Activated CD8-positive, alpha-beta T cell treated with anti-CD3 and anti-CD28 coated beads, Interleukin-2, amount 10 ng/mL, durations not matched to agents 7 days and 5 days (primary cell): ENCODE data around the gene HHLA2. TPM values are rescaled to one million over a fixed set of nuclear protein-coding genes. Genes with fewer than 3 reads are reported as not detected.

Experiments
- ATAC-seq: fragments of 150-1000 bp; cut with Tn5 transposase; one replicate; pipeline ENCODE4 v1.10.0; 2021; ENCODE audit warnings: moderate library complexity
- CTCF ChIA-PET: fragments of 350-600 bp; sonication (Branson Sonifier 250); formaldehyde crosslinking; loops from one replicate; lab custom pipeline; 2021; ENCODE audit warnings: antibody characterized with exemption; lab: Charles Lee
- POLR2A ChIA-PET: fragments of 350-600 bp; sonication (Branson Sonifier 250); formaldehyde crosslinking; loops from one replicate; lab custom pipeline; 2021; ENCODE audit warnings: antibody characterized with exemption; lab: Charles Lee
- DNase-seq: peaks from one replicate; pipeline ENCODE4 v3.0.0-alpha.2; 2020
- H3K27ac Mint-ChIP-seq: one replicate; pipeline ENCODE4 v1.8.0; 2021; ENCODE audit warnings: mild to moderate bottlenecking, mixed read lengths
- H3K27me3 Mint-ChIP-seq: one replicate; pipeline ENCODE4 v1.8.0; 2021; ENCODE audit warnings: low read depth, mixed read lengths
- H3K36me3 Mint-ChIP-seq: one replicate; pipeline ENCODE4 v1.8.0; 2021; ENCODE audit warnings: low read depth, mixed read lengths
- H3K4me1 Mint-ChIP-seq: one replicate; pipeline ENCODE4 v1.8.0; 2021; ENCODE audit warnings: low read depth, mixed read lengths
- H3K4me3 Mint-ChIP-seq: one replicate; pipeline ENCODE4 v1.8.0; 2021; ENCODE audit warnings: mild to moderate bottlenecking, mixed read lengths
- H3K9me3 Mint-ChIP-seq: one replicate; pipeline ENCODE4 v1.8.0; 2022; ENCODE audit warnings: mixed read lengths; ENCODE audit not compliant: insufficient read depth
- total RNA-seq, 2 experiments: library from RNA; stranded (reverse); gene quantifications; one replicate each; pipeline ENCODE4 v1.2.3, GENCODE V29; 2021

HHLA2 gene
- total RNA-seq, 2 experiments from 2014 or later: 3.3 to 3.9 TPM

DNA sequence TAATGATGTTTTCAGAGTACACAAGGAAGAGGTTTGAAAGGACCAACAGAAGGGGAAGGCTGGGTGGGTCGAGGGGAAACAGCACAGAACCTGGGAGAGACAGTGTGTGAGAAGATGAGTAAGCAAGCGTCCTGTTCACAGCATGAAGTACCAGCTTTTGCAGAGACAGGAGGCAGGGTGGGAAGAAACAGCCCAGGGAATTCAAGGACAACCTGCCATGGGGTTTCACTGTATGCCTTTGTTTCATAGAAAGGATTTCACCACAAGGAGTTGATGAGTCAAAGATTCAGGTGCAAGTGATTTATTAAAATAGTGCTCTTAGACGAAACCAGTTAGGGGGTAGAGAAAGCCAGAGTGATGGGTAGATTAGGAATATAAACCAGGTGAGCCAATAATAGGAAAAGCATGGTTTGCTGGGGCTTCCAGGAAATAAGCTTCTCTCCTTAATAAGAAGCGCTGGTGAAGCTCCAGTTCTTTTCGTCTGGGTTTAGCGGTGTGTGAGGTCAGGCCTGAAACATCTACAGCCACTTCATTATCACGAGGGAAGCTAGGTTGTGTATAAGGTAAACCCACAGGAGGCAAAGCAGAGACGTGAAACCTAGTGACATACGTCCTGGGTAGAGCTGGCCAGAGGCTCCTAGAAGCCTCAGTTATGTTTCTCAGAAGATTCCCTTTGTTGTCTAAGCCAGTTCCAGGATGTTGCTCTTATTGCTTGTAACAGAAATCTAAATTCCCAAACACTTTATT lies 3.9 kb downstream of the HHLA2 start:
- Mint-ChIP-seq H3K4me1 (peaks cover 88% of the 10 kb centered on the region), H3K27me3 (no peaks in the 10 kb centered on the region), H3K9me3 (no peaks in the 10 kb centered on the region), H3K27ac (peak overlapping the region; percentile 73), H3K36me3 (peaks cover 12% of the 10 kb centered on the region), H3K4me3 (peak overlapping the region; percentile 4)
- ATAC-seq (peak; percentile 77), DNase-seq (peak; percentile 52)
- POLR2A ChIA-PET: interaction anchor here (1.5 to 5.5 kb wide), 2 partner anchors 14 to 77 kb away, joined by 3 to 20 read pairs; partner anchors contain the start of gene IFT57
- CTCF ChIA-PET: interaction anchor here (1.4 to 2.4 kb wide), 3 partner anchors 9 to 77 kb away, joined by 3 to 9 read pairs (median 6); no protein-coding TSS in a partner anchor

DNA sequence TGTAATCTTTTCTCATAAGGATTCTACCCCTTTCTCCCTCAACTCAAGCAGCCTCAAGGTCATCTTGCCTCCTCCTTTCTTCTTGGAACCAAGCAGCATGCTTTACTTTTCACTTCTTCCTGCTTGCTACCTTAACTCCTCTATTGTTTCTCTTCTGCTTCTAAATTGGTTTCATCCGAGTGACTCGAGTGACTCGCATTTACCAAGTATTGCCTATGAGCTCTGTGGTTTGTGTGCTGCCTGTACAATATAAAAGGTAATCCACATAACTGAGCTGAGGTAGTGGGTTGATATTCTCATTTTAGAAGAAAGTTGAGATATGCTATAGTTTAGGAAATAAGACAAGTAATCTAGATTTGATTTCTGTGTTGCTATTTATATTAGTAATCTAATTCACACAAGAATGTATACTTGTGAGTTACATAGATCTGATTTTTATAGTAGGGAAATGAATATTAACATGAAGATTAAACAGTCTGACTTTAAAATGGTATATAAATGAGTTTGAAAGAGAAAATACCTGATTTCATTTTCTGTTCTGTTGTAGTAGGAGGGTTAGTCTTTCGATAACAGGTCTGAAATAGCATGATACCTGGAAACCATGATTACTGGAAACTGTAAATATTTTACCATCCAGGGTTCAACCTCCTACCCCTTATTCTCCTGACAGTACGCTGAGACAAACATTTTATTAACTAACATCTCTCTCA lies 5.5 kb downstream of the HHLA2 start:
- Mint-ChIP-seq H3K36me3 (peaks cover 10% of the 10 kb centered on the region), H3K4me1 (peaks cover 81% of the 10 kb centered on the region), H3K4me3 (peak overlapping the region; percentile 27), H3K9me3 (no peaks in the 10 kb centered on the region), H3K27me3 (no peaks in the 10 kb centered on the region), H3K27ac (peak overlapping the region; percentile 84)
- peak; percentile 75 for ATAC-seq
- DNase-seq: peak; percentile 57
- CTCF ChIA-PET: interaction anchor here (0.9 to 2.4 kb wide), 5 partner anchors 8 to 175 kb away, joined by 3 to 9 read pairs (median 4); no protein-coding TSS in a partner anchor
- POLR2A ChIA-PET: interaction anchor here (1.3 to 5.5 kb wide), 3 partner anchors 8 to 79 kb away, joined by 4 to 20 read pairs (median 5); partner anchors contain the start of gene IFT57

DNA sequence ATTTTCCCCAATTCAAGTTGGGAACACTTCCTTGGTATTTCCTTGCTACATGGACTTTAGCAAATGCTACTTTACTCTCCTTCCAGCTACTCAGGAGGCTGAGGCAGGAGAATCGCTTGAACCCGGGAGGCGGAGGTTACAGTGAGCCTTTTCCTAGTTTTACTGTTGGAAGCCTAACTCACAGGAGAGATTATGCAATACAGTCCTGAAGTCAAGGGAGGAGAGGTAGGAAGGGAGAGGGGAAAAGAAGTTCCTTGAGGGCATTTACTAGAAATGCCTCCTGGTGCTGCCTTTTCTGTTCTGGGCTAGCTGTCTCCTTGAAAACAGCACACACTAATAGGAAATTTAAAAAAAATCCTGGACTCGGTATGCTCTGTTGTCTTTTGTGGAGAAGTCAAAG lies 6.2 kb downstream of the HHLA2 start:
- H3K4me1 Mint-ChIP-seq: peaks cover 77% of the 10 kb centered on the region
- ChIA-PET POLR2A (interaction anchor here (1.3 to 5.5 kb wide), 3 partner anchors 8 to 79 kb away, joined by 4 to 20 read pairs (median 5); partner anchors contain the start of gene IFT57), CTCF (interaction anchor here (1.2 to 1.7 kb wide), 2 partner anchors 17 to 175 kb away, joined by 3 read pairs; no protein-coding TSS in a partner anchor)
- no peaks in the 10 kb centered on the region for H3K27me3 Mint-ChIP-seq
- peaks cover 10% of the 10 kb centered on the region for H3K36me3 Mint-ChIP-seq
- peak overlapping the region; percentile 84 for H3K27ac Mint-ChIP-seq
- peak overlapping the region; percentile 27 for H3K4me3 Mint-ChIP-seq
- DNase-seq (no peak), ATAC-seq (no peak)
- no peaks in the 10 kb centered on the region for H3K9me3 Mint-ChIP-seq

DNA sequence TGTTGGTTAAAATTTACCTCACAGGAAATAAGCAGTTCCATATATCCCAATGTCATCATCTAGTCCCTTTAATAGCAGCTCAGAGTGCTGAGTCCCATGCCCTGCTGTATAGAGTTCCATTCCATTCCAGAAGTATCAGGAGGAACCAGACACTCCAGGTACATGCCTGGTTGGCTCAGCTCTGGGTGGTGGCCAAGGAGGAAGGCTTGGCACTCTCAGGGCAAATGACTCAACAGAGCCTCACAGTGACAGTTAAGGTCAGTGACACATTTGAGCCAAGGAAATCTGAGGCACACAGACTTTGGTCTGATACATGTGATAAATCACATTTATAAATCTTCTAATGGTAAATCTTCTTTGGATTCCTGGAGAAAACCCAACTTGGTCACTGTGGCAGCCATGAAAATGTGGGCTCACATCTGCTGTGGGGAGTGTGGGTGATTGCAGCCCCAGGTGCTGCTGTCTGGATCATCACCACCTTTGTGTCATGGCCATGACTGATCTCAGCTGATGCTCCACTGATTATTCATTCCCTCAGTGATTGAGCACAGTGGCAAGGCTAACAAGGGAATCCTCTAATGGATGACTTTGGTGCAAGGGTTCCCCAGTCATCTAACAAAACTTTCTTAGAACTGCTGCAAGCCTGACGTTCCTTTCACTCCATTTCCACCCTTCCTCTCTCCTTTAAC lies 9.3 kb downstream of the HHLA2 start:
- H3K36me3 Mint-ChIP-seq: peaks cover 25% of the 10 kb centered on the region
- peaks cover 13% of the 10 kb centered on the region for H3K9me3 Mint-ChIP-seq
- CTCF ChIA-PET: interaction anchor here (1.2 kb wide), 1 partner anchor 13 kb away, joined by 3 read pairs; no protein-coding TSS in a partner anchor
- H3K27me3 Mint-ChIP-seq: peaks cover 1% of the 10 kb centered on the region
- no peak overlapping the region for H3K4me3 Mint-ChIP-seq
- peaks cover 53% of the 10 kb centered on the region for H3K4me1 Mint-ChIP-seq
- peak overlapping the region; percentile 13 for H3K27ac Mint-ChIP-seq
- DNase-seq (no peak), ATAC-seq (no peak)
- POLR2A ChIA-PET: no interaction called here

GRCh38 chr3:108311797-108312196 lies 15.4 kb downstream of the HHLA2 start:
- Mint-ChIP-seq H3K36me3 (peaks cover 17% of the 10 kb centered on the region), H3K27ac (no peak overlapping the region), H3K27me3 (peaks cover 1% of the 10 kb centered on the region), H3K4me3 (no peak overlapping the region), H3K9me3 (peaks cover 13% of the 10 kb centered on the region), H3K4me1 (peaks cover 4% of the 10 kb centered on the region)
- ChIA-PET POLR2A (no interaction called here), CTCF (interaction anchor here (1.5 kb wide), 1 partner anchor 10 kb away, joined by 4 read pairs; no protein-coding TSS in a partner anchor)
- ATAC-seq (no peak), DNase-seq (no peak)

- DNase-seq: no peak
- H3K27ac Mint-ChIP-seq: no peak overlapping the region
- no peak overlapping the region for H3K4me3 Mint-ChIP-seq
- peaks cover 4% of the 10 kb centered on the region for H3K4me1 Mint-ChIP-seq
- ChIA-PET POLR2A (no interaction called here), CTCF (interaction anchor here (1.2 to 1.5 kb wide), 2 partner anchors 9 to 15 kb away, joined by 4 read pairs; no protein-coding TSS in a partner anchor)
- ATAC-seq: no peak
- H3K27me3 Mint-ChIP-seq: peaks cover 1% of the 10 kb centered on the region
- peaks cover 17% of the 10 kb centered on the region for H3K36me3 Mint-ChIP-seq
- peaks cover 16% of the 10 kb centered on the region for H3K9me3 Mint-ChIP-seq
Observed at GRCh38 chr3:108312656-108313055, 16.3 kb downstream of the HHLA2 start.

GRCh38 chr3:108315767-108316301 lies 19.5 kb downstream of the HHLA2 start:
- ChIA-PET CTCF (interaction anchor here (0.6 to 2.2 kb wide), 4 partner anchors 13 to 162 kb away, joined by 3 to 6 read pairs (median 4); no protein-coding TSS in a partner anchor), POLR2A (interaction anchor here (0.9 kb wide), 1 partner anchor 22 kb away, joined by 3 read pairs; no protein-coding TSS in a partner anchor)

GRCh38 chr3:108319428-108320082 lies 23.2 kb downstream of the HHLA2 start:
- Mint-ChIP-seq H3K4me1 (peaks cover 17% of the 10 kb centered on the region), H3K4me3 (no peak overlapping the region), H3K9me3 (peaks cover 3% of the 10 kb centered on the region), H3K27me3 (no peaks in the 10 kb centered on the region), H3K36me3 (peaks cover 5% of the 10 kb centered on the region), H3K27ac (no peak overlapping the region)
- CTCF ChIA-PET: interaction anchor here (0.8 to 1.2 kb wide), 4 partner anchors 9 to 158 kb away, joined by 3 to 4 read pairs (median 3); no protein-coding TSS in a partner anchor
- POLR2A ChIA-PET: interaction anchor here (0.6 kb wide), 1 partner anchor 262 kb away, joined by 3 read pairs; no protein-coding TSS in a partner anchor
- ATAC-seq (no peak), DNase-seq (no peak)

More at GRCh38 chr3:108315767-108316301, 19.5 kb downstream of the HHLA2 start:
- peaks cover 5% of the 10 kb centered on the region for H3K36me3 Mint-ChIP-seq
- H3K27me3 Mint-ChIP-seq: no peaks in the 10 kb centered on the region
- H3K9me3 Mint-ChIP-seq: peaks cover 3% of the 10 kb centered on the region
- DNase-seq (no peak), ATAC-seq (no peak)
- peaks cover 11% of the 10 kb centered on the region for H3K4me1 Mint-ChIP-seq
- no peak overlapping the region for H3K27ac Mint-ChIP-seq
- H3K4me3 Mint-ChIP-seq: no peak overlapping the region

- Mint-ChIP-seq H3K4me3 (no peak overlapping the region), H3K27ac (no peak overlapping the region), H3K27me3 (no peaks in the 10 kb centered on the region), H3K4me1 (peaks cover 24% of the 10 kb centered on the region), H3K36me3 (peaks cover 13% of the 10 kb centered on the region), H3K9me3 (peaks cover 8% of the 10 kb centered on the region)
- DNase-seq (no peak), ATAC-seq (no peak)
- CTCF ChIA-PET: interaction anchor here (1.1 to 4.3 kb wide), 4 partner anchors 27 to 168 kb away, joined by 3 to 17 read pairs (median 4); partner anchors contain the start of gene IFT57
- POLR2A ChIA-PET: no interaction called here
Observed at GRCh38 chr3:108320746-108321350, 24.5 kb downstream of the HHLA2 start.

DNA sequence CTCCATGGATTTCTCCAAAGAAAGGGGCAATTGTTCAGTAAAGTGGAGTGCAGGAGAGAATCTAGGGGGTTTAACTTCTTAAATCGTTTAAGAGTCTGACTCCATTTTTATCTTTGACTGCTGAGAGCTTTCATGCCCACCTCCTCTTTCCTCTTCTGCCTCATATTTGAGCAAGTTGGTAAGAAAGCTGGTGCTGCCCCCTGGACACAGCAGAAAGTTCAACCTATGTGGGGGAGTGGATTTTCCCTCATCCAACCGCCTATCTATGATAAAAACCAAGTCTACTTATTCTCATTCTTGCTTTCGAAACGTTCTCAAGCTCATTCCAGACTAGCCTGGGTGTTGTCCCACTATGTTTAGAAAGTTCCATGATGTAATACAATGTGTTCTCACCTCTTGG lies 26.0 kb downstream of the HHLA2 start:
- Mint-ChIP-seq H3K9me3 (peaks cover 10% of the 10 kb centered on the region), H3K4me3 (no peak overlapping the region), H3K27ac (no peak overlapping the region), H3K36me3 (peaks cover 25% of the 10 kb centered on the region), H3K27me3 (no peaks in the 10 kb centered on the region), H3K4me1 (peaks cover 32% of the 10 kb centered on the region)
- POLR2A ChIA-PET: interaction anchor here (1.7 kb wide), 1 partner anchor 99 kb away, joined by 4 read pairs; no protein-coding TSS in a partner anchor
- DNase-seq (no peak), ATAC-seq (no peak)
- CTCF ChIA-PET: interaction anchor here (1.2 to 4.3 kb wide), 7 partner anchors 10 to 164 kb away, joined by 3 to 17 read pairs (median 4); partner anchors contain the start of gene IFT57
